Measurements from ENCODE around the gene SLC52A3.

Gene SLC52A3

GRCh38 chr20:719068-719467, 49.2 kb downstream of the SLC52A3 start:
- no peak for FAIRE-seq
- no peak for DNase-seq (ENCODE audit: insufficient read length, low spot score)
- no peak for TF ChIP-seq CTCF (IDR thresholded peaks at IDR 0.05; ENCODE audit: insufficient read depth, missing control alignments)

- no peak for TF ChIP-seq CTCF (IDR thresholded peaks at IDR 0.05; ENCODE audit: insufficient read depth, missing control alignments)
- no peak for DNase-seq (ENCODE audit: insufficient read length, low spot score)
- FAIRE-seq = no peak
These were observed 50.5 kb downstream of the SLC52A3 start for GRCh38 chr20:717832-718231.

DNA sequence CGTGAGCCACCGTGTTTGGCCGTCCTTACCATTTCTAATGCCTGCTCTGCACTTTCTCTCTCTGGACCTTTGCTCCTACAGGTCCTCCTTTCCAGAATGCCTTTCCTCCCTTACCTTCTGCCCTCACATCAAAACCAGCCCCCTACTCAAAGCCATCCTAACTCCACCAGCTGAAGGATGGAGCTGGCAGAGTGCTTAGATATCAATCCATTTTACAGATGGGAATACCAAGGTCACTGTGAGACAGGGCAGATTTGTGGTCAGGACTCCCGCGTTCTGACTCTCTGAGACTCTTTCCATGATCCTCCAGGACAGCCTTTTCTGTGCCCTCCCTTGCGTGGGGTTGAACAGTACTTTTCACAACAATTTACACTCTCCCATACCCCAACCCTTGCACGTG, 51.0 kb downstream of the SLC52A3 start:
- TF ChIP-seq CTCF (IDR thresholded peaks at IDR 0.05; ENCODE audit: insufficient read depth, missing control alignments) = no peak
- FAIRE-seq (no peak), DNase-seq (ENCODE audit: insufficient read length, low spot score) (no peak)

- no peak for FAIRE-seq
- no peak for TF ChIP-seq CTCF (IDR thresholded peaks at IDR 0.05; ENCODE audit: insufficient read depth, missing control alignments)
- DNase-seq (ENCODE audit: insufficient read length, low spot score) = no peak
These were observed 53.8 kb downstream of the SLC52A3 start for GRCh38 chr20:714453-714852.

DNA sequence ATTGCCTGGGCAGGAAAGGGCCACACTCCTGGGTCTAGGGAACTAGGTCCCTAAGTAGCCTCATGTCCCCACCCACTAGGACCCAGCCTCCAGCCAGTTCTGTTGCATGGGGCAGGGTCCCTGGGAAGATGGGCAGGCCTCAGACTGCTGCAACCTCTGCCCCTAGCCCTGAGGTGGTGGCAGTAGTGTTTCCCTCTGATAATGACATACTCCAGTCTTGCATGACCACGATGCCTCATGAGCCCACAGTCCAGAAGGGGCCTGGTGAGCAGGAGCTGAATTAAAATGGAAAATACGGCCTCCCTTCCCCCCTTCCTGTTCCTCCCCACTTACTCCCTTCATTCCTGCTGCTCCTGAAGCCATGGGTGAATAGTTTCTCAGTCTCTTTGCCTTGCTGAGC, 56.7 kb downstream of the SLC52A3 start:
- FAIRE-seq = no peak
- no peak for DNase-seq (ENCODE audit: insufficient read length, low spot score)
- TF ChIP-seq CTCF (IDR thresholded peaks at IDR 0.05; ENCODE audit: insufficient read depth, missing control alignments) = no peak

- no peak for FAIRE-seq
These were observed 57.4 kb downstream of the SLC52A3 start for GRCh38 chr20:710780-711450.

More at GRCh38 chr20:710780-711450, 57.4 kb downstream of the SLC52A3 start:
- DNase-seq (ENCODE audit: insufficient read length, low spot score) = no peak
- TF ChIP-seq CTCF (IDR thresholded peaks at IDR 0.05; ENCODE audit: insufficient read depth, missing control alignments) = no peak

Data from D721Med (cell line).